ENCODE data around the gene ABHD4.
"Not testable (repeated sequence)": the region's sequence is repeated elsewhere in the genome, so short reads cannot be mapped to it uniquely, and the experiment has no call there.

The ABHD4 gene

GRCh38 chr14:22565391-22565945 is 32.6 kb upstream of the ABHD4 start:
- Histone ChIP-seq H3K9ac (ENCODE audit: low read depth, low read length) (no peak overlapping the region), H3K36me3 (ENCODE audit: control insufficient read depth, insufficient read depth, low read length) (no peaks in the 10 kb centered on the region), H3K4me1 (ENCODE audit: control insufficient read depth, insufficient read depth, low read length) (no peaks in the 10 kb centered on the region), H3K9me3 (ENCODE audit: control insufficient read depth, insufficient read depth, low read length) (no peaks in the 10 kb centered on the region), H3K4me3 (ENCODE audit: low read depth, low read length) (no peak overlapping the region), H3K27me3 (ENCODE audit: control insufficient read depth, insufficient read depth, low read length) (no peaks in the 10 kb centered on the region)

DNA sequence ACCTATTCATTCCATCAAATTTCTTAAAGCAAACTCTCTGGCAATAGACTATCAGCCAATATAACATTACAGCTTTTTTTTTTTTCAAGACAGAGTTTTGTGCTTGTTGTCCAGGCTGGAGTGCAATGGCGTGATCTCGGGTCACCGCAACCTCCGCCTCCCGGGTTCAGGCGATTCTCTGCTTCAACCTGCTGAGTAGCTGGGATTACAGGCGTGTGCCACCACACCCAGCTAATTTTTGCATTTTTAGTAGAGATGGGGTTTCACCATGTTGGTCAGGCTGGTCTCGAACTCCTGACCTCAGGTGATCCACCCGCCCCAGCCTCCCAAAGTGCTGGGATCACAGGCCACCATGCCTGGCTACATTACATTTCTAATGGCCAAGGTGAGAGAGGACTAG is 31.8 kb upstream of the ABHD4 start:
- not testable (repeated sequence) for H3K27me3 ChIP-seq (ENCODE audit: control insufficient read depth, insufficient read depth, low read length); H3K9ac ChIP-seq (ENCODE audit: low read depth, low read length); H3K9me3 ChIP-seq (ENCODE audit: control insufficient read depth, insufficient read depth, low read length); H3K4me3 ChIP-seq (ENCODE audit: low read depth, low read length); H3K4me1 ChIP-seq (ENCODE audit: control insufficient read depth, insufficient read depth, low read length); H3K36me3 ChIP-seq (ENCODE audit: control insufficient read depth, insufficient read depth, low read length)

- no peaks in the 10 kb centered on the region for H3K36me3 ChIP-seq (ENCODE audit: control insufficient read depth, insufficient read depth, low read length)
- no peak overlapping the region for H3K9ac ChIP-seq (ENCODE audit: low read depth, low read length)
- H3K9me3 ChIP-seq (ENCODE audit: control insufficient read depth, insufficient read depth, low read length): no peaks in the 10 kb centered on the region
- no peak overlapping the region for H3K4me3 ChIP-seq (ENCODE audit: low read depth, low read length)
- no peaks in the 10 kb centered on the region for H3K27me3 ChIP-seq (ENCODE audit: control insufficient read depth, insufficient read depth, low read length)
- H3K4me1 ChIP-seq (ENCODE audit: control insufficient read depth, insufficient read depth, low read length): peaks cover 3% of the 10 kb centered on the region
Observed at GRCh38 chr14:22566845-22567244, 31.3 kb upstream of the ABHD4 start.

- no peak overlapping the region for H3K9ac ChIP-seq (ENCODE audit: low read depth, low read length)
- H3K4me1 ChIP-seq (ENCODE audit: control insufficient read depth, insufficient read depth, low read length): peaks cover 3% of the 10 kb centered on the region
- H3K27me3 ChIP-seq (ENCODE audit: control insufficient read depth, insufficient read depth, low read length): no peaks in the 10 kb centered on the region
- no peaks in the 10 kb centered on the region for H3K9me3 ChIP-seq (ENCODE audit: control insufficient read depth, insufficient read depth, low read length)
- H3K4me3 ChIP-seq (ENCODE audit: low read depth, low read length): no peak overlapping the region
- H3K36me3 ChIP-seq (ENCODE audit: control insufficient read depth, insufficient read depth, low read length): no peaks in the 10 kb centered on the region
Observed at GRCh38 chr14:22567437-22567836, 30.7 kb upstream of the ABHD4 start.

DNA sequence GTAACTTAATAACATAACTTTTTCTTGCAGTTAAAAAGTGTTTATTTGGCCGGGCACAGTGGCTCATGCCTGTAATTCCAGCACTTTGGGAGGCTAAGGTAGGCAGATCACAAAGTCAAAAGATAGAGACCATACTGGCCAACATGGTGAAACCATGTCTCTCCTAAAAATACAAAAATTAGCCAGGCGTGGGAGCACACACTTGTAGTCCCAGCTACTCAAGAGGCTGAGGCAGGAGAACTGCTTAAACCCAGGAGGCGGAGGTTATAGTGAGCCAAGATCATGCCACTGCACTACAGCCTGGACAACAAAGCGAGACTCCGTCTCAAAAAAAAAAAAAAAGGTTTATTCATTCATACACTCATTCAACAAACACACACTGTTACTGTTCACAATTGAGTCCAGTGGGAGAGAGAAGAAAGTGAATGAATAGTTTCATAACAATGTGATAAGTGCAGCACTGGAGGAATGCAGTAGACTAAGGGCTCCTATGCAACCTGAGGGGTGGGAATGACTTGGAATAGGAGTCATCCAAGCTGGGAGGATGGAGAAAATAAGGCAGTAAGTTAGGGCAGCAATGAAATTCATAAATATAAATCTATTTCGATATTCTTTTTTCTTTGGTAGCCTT is 28.9 kb upstream of the ABHD4 start:
- H3K36me3 ChIP-seq (ENCODE audit: control insufficient read depth, insufficient read depth, low read length): peaks cover 3% of the 10 kb centered on the region
- no peak overlapping the region for H3K9ac ChIP-seq (ENCODE audit: low read depth, low read length)
- no peak overlapping the region for H3K4me3 ChIP-seq (ENCODE audit: low read depth, low read length)
- H3K9me3 ChIP-seq (ENCODE audit: control insufficient read depth, insufficient read depth, low read length): no peaks in the 10 kb centered on the region
- no peaks in the 10 kb centered on the region for H3K27me3 ChIP-seq (ENCODE audit: control insufficient read depth, insufficient read depth, low read length)
- H3K4me1 ChIP-seq (ENCODE audit: control insufficient read depth, insufficient read depth, low read length): peaks cover 3% of the 10 kb centered on the region

DNA sequence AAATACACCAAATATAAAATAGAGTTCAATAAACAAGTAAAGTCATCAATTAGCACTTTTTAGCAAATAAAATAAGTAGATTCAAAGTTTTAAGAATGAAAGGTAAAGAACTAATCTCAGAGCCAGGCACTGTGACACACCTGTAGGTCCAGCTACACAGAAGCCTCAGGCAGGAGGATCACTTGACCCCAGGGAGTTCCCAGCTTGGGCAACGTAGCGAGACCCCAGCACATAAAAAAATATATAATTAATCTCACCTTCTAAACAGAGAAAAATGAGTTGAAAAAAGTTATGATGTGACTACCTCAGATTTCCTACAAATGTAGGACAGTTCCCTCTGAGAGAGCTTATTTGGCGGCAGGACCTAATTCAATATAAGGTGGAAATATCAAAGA is 28.4 kb upstream of the ABHD4 start:
- peaks cover 3% of the 10 kb centered on the region for H3K4me1 ChIP-seq (ENCODE audit: control insufficient read depth, insufficient read depth, low read length)
- no peak overlapping the region for H3K4me3 ChIP-seq (ENCODE audit: low read depth, low read length)
- H3K9me3 ChIP-seq (ENCODE audit: control insufficient read depth, insufficient read depth, low read length): no peaks in the 10 kb centered on the region
- H3K27me3 ChIP-seq (ENCODE audit: control insufficient read depth, insufficient read depth, low read length): no peaks in the 10 kb centered on the region
- H3K36me3 ChIP-seq (ENCODE audit: control insufficient read depth, insufficient read depth, low read length): peaks cover 3% of the 10 kb centered on the region
- no peak overlapping the region for H3K9ac ChIP-seq (ENCODE audit: low read depth, low read length)

DNA sequence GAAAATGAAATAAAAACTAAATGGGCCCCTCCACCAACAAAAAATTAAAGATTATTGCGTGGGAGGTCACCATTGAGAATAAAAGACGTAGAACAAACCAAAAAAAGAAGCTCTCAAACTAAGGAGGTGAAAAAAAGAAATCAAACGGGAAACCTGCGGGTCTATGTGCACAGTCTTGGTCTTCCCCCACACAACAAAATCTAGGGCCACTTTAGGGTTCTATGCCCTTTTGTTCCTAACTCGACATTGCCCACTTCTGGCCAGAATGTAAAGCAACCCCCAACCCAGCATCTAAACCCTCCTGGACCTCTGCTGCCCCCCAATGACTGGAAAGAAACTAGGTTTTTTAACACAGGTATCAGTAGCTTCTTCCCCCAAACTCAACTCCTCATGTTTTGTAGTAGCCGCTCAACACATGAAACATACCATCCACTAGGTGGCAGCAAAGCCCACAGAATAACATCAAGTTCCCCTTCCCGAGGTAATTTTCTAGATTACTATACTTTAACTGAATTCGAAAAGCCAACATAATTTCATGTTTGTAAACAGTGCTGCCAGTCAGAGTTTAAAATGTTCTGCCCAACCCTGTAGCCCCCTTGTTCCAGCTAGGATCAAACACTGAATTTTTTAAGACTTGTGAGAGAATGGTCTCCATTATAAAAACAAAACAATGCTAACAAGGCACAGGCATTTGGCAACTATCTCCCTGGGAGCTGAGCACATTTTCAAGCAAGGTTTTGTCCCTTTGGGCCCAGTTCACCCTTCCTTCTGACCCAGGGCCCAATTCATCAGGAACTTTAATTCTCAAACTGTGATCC is 27.8 kb upstream of the ABHD4 start:
- no peaks in the 10 kb centered on the region for H3K27me3 ChIP-seq (ENCODE audit: control insufficient read depth, insufficient read depth, low read length)
- H3K36me3 ChIP-seq (ENCODE audit: control insufficient read depth, insufficient read depth, low read length): peaks cover 5% of the 10 kb centered on the region
- H3K4me1 ChIP-seq (ENCODE audit: control insufficient read depth, insufficient read depth, low read length): peaks cover 3% of the 10 kb centered on the region
- H3K9me3 ChIP-seq (ENCODE audit: control insufficient read depth, insufficient read depth, low read length): no peaks in the 10 kb centered on the region
- no peak overlapping the region for H3K4me3 ChIP-seq (ENCODE audit: low read depth, low read length)
- no peak overlapping the region for H3K9ac ChIP-seq (ENCODE audit: low read depth, low read length)

DNA sequence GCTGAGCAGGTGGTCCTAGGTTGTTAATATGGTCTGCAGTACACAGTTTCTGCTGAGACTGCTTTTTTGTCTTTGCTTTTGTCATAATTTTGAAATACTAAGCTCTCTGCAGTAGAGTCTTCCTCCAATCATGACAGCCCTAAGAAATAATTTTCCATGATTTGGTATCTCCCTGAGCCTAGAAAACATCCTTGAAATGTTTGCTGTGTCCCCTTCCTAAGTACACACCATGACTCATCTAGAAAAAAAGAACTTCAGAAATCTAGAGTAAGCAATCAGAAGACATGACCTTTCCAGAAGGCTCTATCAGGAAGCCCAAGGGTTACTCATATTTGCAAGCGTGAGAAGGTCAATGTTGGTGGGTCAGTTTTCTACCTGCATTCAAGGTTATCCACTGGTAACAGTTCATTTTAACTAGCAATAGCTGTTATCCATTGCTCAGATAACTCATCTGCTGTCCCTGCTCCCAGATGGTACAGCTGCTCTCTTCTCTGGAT is 25.5 kb upstream of the ABHD4 start:
- H3K9me3 ChIP-seq (ENCODE audit: control insufficient read depth, insufficient read depth, low read length): no peaks in the 10 kb centered on the region
- peaks cover 3% of the 10 kb centered on the region for H3K4me1 ChIP-seq (ENCODE audit: control insufficient read depth, insufficient read depth, low read length)
- H3K9ac ChIP-seq (ENCODE audit: low read depth, low read length): no peak overlapping the region
- H3K36me3 ChIP-seq (ENCODE audit: control insufficient read depth, insufficient read depth, low read length): peaks cover 5% of the 10 kb centered on the region
- no peak overlapping the region for H3K4me3 ChIP-seq (ENCODE audit: low read depth, low read length)
- H3K27me3 ChIP-seq (ENCODE audit: control insufficient read depth, insufficient read depth, low read length): no peaks in the 10 kb centered on the region

- H3K9ac ChIP-seq (ENCODE audit: low read depth, low read length): no peak overlapping the region
- no peaks in the 10 kb centered on the region for H3K27me3 ChIP-seq (ENCODE audit: control insufficient read depth, insufficient read depth, low read length)
- H3K4me1 ChIP-seq (ENCODE audit: control insufficient read depth, insufficient read depth, low read length): peaks cover 3% of the 10 kb centered on the region
- peaks cover 5% of the 10 kb centered on the region for H3K36me3 ChIP-seq (ENCODE audit: control insufficient read depth, insufficient read depth, low read length)
- no peak overlapping the region for H3K4me3 ChIP-seq (ENCODE audit: low read depth, low read length)
- H3K9me3 ChIP-seq (ENCODE audit: control insufficient read depth, insufficient read depth, low read length): no peaks in the 10 kb centered on the region
Observed at GRCh38 chr14:22573804-22574203, 24.3 kb upstream of the ABHD4 start.

DNA sequence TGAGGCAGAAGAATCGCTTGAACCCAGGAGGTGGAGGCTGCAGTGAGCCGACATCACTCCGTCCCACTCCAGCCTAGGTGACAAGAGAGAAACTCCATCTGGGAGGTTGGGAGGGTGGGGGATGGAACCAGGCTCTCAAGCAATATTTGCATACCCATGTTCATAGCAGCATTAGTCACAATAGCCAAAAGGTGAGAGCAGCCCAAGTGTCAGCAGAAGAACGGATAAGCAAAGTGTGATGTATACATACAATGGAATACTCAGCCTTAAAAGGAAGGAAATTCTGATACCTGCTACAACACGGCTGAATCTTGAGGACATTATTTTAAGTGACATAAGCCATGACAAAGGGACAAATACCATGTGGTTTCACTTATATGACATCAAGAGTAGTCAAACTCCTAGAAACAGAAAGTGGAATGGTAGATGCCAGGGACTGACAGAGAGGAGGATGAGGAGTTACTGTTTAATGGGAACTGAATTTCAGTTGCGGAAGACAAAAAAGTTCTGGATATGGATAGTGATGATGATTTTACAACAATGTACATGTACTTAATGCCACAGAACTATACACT is 20.7 kb upstream of the ABHD4 start:
- Histone ChIP-seq H3K36me3 (ENCODE audit: control insufficient read depth, insufficient read depth, low read length) (peaks cover 5% of the 10 kb centered on the region), H3K4me1 (ENCODE audit: control insufficient read depth, insufficient read depth, low read length) (no peaks in the 10 kb centered on the region), H3K4me3 (ENCODE audit: low read depth, low read length) (no peak overlapping the region), H3K9ac (ENCODE audit: low read depth, low read length) (no peak overlapping the region), H3K27me3 (ENCODE audit: control insufficient read depth, insufficient read depth, low read length) (no peaks in the 10 kb centered on the region), H3K9me3 (ENCODE audit: control insufficient read depth, insufficient read depth, low read length) (no peaks in the 10 kb centered on the region)

GRCh38 chr14:22579236-22579635 is 18.9 kb upstream of the ABHD4 start:
- Histone ChIP-seq H3K27me3 (ENCODE audit: control insufficient read depth, insufficient read depth, low read length) (no peaks in the 10 kb centered on the region), H3K9ac (ENCODE audit: low read depth, low read length) (no peak overlapping the region), H3K4me3 (ENCODE audit: low read depth, low read length) (no peak overlapping the region), H3K36me3 (ENCODE audit: control insufficient read depth, insufficient read depth, low read length) (peaks cover 3% of the 10 kb centered on the region), H3K9me3 (ENCODE audit: control insufficient read depth, insufficient read depth, low read length) (no peaks in the 10 kb centered on the region), H3K4me1 (ENCODE audit: control insufficient read depth, insufficient read depth, low read length) (no peaks in the 10 kb centered on the region)
